GM19240 (cell line): ENCODE data around the gene MRPL18.
"Not testable (repeated sequence)": the region's sequence is repeated elsewhere in the genome, so short reads cannot be mapped to it uniquely, and the experiment has no call there.

Source experiments
- DNase-seq: peaks from one replicate; pipeline ENCODE4 v3.0.0; 2011; ENCODE audit warnings: low spot score; ENCODE audit not compliant: insufficient read length

MRPL18 gene

DNA sequence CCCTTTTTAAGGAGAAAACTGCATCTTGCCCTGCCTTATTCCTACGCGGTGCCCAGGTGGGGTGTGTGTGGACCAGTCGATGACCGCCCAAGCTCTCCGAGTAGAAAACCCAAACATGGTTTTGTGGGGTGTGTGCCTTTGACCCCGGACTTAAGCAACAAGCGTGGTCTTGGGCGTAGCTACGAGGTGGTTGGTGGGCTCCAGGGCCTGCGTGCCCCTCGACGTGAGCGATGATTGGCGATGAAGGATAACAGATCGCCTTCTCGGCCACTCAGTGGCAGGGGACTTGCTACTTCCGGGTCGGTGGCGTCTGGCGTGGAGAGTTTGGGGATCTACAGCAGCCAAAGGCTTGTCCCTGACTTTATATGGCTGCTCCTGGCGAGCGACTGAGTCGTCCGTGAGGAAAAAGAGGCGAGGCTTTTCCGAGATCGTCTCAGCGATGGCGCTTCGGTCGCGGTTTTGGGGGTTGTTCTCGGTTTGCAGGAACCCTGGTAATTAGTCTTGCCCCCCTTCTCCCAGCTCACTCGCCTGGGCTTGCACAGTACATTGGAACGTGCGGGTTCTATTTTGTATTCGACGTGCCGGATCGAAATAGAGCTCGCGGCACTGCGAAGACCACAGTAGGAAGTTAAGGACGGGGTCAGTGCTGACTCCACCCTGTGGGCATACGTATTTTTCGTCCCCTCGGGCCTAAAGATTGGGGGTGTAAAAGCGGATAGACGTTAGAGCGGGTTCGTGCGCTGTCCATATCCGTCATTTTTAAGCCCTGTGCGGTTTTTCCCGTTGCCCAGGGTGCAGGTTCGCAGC is at the start of gene MRPL18:
MRPL18 (plus strand) TSS at position 319 of the 807 bp plus-strand sequence; CDS start at position 440, 121 bp downstream.
- DNase-seq: peak; percentile 67

DNA sequence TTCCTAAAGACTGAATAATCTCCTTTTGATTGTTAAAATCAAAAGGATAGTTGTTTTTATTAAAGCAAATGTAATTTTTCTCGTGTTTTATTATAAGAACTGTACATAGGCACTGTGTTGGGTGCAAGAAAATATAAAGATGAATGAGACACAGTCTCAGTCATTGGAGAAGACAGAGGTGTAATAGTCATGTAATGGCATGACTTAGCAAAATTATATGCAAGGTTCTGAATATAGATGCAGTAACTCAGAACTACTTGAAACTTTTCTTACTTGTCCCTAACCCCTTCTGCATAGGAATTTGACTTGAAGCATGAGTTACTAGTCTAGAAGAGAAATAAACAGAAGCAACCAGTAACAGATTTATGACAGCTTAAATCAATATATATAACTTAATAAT is 48.1 kb upstream of the MRPL18 start:
- DNase-seq: no peak

DNA sequence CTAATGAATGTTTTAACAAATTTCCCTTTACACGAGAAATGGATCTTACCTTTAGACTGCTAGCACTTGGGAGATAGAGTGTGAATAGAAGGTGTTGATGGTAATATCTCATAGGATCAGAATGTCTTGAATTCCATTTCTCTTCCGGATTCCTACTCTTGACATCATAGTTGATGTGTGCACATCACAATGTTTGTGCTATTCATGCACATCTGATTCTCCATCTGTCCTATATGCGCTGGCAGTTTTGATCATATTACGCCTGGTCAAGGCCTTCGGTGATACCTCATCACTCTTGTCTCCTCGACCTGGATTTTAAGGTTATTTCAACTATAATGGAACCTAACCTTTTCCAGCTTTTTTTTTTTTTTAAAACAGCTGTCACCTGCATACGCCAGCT is 45.2 kb upstream of the MRPL18 start:
- DNase-seq: no peak

DNA sequence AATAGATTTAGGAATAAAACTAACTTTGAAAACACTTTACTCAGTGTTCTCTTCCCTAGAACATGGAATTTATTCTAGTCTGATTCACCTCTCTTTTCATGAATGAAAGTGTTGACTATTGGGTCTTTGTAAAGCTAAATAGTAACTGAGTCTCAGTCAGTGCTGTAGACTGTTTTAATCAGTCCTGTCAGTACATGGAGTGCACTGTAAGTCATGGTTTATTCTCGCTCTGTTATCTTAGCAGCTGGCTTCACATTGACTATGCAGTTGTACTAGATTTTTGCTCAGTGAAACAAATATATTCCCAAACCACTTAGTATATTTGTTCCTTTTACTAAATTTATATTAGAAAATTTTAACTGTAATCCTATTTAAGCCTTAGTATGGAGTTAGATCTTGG is 43.5 kb upstream of the MRPL18 start:
- no peak for DNase-seq

DNA sequence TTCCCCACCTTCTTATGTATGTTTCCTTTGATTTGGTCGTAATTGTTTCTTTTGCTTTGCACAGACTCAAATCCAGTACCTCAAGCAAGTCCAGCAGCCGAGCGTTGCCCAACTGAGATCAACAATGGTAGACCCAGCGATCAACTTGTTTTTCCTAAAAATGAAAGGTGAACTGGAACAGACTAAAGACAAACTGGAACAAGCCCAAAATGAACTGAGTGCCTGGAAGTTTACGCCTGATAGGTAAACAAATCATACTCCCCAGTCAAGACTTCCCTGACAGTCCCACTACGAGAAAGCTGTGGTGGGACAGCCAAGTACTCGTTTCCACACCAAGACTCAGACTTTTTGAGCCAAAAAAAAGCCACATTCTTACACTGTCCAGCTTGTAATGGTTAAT is 42.1 kb upstream of the MRPL18 start:
- not testable (repeated sequence) for DNase-seq

DNA sequence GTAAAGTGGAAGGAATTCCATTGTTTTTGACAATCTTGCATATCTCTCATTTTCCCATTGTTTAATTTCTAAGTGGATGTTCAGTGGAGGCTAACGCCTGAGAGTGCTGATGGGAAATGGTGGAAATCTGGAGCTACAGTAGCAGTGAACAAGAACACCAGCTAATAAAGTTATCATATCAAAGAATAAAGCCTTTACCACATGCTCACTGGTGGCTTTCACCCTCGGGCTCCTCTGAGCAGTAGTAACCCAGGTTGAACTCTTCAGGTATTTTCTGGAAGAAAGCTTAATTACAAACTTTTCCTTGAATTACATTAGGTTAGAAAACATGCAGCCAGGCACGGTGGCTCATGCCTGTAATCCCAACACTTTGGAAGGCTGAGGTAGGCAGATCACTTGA is 38.8 kb upstream of the MRPL18 start:
- DNase-seq: no peak

DNA sequence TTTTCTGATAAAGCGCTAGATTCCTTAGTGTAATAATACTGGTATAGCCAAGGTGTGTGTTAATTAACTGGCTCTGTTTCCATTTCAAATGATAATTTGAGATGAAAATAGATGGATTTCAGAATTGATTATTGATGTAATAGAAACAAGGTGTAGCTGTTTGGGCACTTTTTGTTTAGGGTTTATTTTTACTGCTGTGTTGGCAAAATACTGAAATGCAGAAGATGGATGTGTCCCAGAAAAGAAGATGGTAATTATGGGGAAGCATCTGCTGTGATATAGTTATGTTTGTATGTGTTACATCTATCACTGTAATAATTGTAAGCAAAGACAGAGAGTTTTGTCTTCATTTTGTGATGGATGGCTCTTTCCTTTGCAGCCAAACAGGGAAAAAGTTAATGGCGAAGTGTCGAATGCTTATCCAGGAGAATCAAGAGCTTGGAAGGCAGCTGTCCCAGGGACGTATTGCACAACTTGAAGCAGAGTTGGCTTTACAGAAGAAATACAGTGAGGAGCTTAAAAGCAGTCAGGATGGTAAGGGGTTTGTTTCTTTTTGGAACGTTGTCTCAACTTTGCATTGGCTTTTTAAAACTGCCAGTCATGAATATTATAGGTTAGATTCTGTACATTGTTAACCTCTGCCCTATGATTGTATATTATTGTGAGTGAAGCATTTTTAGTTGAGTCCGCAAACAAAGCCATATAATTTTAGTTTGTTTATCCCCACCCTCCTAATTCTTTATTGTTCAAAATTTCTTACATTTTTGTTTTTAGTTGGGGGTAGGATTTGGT is 37.0 kb upstream of the MRPL18 start:
- DNase-seq: no peak

DNA sequence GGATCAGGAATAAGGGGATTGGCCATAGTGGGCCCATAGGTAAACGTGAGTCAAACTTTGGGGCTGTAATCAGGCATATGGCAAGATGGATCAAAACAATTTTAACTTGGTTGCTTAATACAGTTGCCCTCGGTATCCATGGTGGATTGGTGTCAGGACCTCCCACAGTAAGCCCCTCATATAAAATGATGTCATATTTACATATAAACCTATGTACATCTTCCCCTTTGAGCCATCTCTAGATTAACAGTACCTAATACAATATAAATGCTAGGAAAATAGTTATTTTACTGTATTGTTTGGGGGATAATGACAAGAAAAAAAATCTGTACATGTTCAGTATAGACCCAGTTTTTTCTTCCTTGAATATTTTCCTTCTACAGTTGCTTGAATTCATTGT is 35.9 kb upstream of the MRPL18 start:
- no peak for DNase-seq

DNA sequence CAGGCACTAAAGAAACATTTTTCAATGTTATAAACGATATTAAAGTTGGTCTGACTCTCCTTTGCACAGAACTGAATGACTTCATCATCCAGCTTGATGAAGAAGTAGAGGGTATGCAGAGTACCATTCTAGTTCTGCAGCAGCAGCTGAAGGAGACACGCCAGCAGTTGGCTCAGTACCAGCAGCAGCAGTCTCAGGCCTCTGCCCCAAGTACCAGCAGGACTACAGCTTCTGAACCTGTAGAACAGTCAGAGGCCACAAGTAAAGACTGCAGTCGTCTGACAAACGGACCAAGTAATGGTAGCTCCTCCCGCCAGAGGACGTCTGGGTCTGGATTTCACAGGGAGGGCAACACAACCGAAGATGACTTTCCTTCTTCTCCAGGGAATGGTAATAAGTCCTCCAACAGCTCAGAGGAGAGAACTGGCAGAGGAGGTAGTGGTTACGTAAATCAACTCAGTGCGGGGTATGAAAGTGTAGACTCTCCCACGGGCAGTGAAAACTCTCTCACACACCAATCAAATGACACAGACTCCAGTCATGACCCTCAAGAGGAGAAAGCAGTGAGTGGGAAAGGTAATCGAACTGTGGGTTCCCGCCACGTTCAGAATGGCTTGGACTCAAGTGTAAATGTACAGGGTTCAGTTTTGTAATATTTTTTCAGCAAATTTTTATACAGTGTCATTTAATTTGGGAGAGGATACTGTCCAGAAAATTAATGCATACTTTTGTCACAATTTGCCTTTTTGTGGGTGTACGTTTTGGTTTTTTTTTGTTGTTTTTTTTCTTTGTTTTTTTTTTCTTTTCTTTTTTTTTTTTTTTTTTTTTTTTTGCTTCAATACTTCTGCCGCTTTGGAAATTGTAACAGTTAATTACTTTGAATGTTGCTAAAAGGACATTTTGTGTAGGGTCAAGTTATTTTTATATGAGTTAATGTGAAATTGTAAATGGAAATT is 35.0 kb upstream of the MRPL18 start:
- no peak for DNase-seq

DNA sequence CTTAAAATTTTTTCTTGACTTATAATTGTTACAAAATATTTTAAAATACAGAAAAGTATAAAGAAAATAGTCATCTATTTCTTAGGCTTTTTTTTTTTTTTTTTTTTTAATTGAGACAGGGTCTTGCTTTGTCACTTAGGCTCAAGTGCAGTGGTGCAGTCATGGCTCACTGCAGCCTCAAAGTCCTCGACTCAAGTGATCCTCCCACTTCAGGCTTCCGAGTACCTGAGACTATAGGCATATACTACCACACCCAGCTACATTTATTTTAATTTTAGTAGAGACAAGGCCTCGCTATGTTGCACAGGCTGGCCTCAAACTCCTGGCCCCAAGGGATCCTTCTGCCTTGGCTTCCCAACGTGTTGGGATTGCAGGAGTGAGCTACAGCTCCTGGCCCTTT is 33.8 kb upstream of the MRPL18 start:
- DNase-seq: no peak

DNA sequence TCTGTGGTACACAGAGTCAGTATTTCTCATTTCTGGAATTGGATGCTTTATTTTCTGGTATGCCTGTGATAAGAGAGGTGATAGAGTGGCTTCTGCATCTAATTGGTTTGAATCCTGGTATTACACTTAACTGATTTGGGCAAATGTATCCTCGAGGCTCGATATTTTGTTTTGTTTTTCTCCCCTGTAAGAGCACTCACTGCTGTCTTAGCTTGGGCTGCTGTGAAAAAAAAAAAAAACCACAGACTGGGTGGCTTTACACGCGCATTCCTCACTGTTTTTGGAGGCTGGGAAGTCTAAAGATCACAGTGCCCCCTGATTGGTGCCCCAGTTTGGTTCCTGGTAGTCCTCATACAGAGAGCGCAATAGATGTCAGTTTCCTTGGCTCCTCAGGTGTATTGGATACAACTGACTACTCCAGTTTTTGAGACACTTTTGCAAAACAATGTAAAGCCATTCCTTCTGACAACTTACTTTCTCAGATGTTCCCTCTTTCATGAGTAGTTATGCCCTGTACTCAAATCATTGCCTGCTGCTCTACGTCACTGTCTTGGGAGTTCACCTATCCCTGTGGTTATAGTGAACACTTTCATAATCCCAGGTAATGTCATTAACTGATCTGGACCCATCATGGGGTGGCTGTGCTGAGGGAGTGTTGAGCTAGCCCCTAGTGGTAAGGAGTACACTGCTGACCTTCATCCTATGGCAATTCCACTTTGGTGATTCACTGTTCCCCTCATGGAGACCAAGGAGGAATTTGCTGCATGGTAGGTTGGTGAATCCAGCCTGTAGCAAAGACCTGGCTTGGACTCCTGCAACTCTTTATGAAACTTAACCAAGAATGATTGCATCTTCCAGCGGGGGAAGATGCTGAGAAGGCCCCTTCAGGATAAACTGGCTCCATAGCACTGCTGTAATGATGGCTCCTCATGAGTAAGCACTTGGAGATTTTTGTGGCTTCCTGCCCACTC is 32.0 kb upstream of the MRPL18 start:
- no peak for DNase-seq

DNA sequence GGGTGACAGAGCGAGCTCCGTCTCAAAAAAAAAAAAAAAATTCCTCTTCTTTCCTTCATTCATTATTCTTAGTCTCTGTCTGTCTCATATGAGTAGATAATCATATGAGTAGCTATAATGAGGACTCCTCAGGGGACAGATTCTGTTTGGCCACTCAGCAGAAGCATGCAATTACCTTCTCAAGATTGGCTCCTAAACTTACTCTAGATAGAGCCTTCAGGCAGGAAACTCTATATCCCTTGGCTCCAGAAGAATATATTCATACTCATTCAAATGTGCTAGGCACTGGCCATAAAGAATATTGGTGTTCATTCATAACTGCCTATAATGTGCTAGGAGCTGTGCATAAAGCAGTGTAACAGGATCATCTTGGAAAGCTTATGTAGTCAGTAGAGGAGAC is 30.6 kb upstream of the MRPL18 start:
- DNase-seq: no peak

DNA sequence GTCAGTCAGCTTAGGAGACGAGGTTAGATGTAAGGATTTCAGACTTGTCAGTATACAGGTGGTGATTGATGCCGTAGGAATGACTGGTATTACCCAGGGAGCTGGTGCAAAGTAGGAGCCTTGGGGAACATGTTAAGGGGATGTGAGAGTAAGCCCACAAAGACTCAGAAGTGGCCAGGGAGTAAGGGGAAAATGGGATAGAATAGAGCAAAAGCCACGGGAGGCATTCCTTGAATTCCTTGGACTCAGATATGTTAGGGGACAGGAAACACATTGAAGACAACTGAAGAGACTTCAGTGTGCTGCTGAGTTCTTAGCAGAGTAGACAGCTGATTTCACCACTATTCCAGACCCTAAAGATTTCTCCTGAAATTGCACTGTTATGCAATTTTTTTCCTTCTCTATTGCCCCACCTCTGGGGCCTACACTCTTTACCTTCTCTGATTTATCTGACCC is 29.6 kb upstream of the MRPL18 start:
- no peak for DNase-seq

DNA sequence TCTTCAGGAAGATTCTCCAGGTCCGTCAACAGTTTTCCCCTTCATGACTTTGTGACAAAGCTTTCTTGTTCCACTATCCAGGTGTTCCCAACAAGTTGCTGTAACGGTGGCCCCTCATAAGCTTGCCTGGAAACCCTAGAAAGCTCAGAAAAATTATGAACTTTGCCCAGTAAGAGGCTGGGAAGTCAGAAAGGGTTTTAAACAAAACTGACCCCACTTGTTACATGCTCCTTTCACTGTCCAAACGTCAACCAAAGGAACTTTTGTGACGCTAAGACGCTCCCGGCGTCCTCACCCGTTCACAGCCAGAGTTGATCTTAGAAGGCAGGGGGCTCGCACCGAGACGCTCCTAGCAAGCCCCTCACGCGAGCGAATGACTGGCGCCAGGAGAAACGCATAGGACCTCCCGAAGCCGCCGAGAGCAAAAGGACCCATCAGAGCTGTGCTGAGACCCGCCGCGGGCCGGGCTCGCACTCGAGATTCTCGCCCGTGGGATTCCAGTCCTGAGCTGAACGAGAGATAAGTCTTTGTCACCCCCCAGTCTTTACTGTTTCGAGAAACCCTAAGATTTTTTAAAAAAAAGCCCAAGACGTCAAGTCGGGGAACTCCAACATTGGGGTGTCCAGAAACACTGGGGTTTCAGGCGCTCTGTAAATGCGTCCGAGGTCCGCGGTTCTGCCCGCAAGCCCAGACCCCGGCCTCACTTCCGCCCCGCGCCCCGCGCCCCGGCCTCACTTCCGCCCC is 29.0 kb upstream of the MRPL18 start:
- DNase-seq: no peak

DNA sequence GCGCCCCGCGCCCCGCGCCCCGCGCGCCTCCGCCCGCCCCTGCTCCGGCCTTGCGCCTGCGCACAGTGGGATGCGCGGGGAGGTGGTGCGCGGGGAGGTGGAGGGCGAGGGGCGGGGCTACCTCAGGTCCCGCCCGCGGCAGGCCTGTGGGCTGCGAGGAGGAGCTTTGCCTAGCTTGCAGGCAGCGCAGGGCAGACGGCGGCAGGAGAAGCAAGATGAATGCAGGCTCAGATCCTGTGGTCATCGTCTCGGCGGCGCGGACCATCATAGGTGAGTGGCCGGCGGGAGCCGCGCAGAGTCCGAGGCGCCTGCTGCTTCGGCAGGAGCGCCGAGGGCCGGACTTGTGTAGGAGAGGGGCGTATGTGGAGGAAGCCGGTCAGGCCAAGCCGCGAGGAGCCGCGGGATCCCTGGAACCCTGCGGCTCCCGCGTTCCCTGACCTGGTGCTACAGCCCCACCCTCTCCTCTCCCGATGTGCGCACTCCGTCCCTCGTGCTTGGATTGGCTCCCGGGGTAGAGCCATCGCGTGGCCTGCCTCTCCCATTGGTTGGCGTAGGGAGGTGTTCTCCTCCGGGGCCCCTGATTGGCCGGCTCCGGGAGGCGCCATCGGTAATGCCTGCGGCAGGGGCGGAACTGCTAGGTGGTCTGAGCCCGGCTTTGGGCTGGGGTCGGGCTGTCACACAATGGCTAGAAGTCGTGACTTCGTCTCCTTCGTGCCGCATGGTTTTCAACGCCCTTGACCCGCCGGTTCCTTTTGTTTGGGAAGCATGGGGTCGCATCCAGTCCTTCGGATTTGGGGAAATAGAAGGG is 28.2 kb upstream of the MRPL18 start, which contains the start of gene ACAT2:
ACAT2 (plus strand) TSS at position 173 of the 808 bp plus-strand sequence; CDS start at position 216, 43 bp downstream.
- peak; percentile 94 for DNase-seq

DNA sequence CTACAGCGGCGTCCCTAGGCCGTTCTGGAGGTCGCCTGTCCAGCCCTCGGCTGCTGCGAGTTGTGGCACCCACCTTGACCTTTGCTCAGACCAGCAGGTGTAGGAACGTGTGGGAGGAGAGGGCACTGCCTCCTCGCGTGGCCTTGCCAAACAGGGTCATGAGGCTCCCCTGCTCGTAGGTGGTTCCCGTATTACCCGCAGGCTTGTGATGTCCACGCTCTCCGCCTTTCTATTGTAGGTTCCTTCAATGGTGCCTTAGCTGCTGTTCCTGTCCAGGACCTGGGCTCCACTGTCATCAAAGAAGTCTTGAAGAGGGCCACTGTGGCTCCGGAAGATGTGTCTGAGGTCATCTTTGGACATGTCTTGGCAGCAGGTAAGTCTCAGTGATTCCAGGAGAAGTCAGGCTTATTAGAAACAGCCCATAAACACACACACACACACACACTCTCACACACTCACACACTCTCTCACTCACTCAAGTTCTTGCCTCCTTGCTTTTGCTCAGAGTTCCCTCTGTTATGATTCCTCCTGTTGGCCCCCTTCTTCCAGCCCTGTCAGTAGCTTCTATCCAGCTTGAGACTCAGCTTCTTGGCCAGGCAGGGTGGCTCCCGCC is 27.5 kb upstream of the MRPL18 start:
- no peak for DNase-seq

DNA sequence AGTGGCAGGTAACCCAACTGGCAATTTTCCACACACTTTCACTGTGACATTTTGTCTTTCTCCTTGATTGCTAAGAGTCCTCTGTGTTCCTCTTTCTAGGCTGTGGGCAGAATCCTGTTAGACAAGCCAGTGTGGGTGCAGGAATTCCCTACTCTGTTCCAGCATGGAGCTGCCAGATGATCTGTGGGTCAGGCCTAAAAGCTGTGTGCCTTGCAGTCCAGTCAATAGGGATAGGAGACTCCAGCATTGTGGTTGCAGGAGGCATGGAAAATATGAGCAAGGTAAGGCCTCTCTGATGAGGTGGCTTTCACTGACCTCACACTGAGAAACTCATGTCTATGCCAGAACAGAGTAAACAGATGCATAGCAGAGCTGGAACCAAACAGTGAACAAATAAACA is 23.4 kb upstream of the MRPL18 start:
- DNase-seq: no peak

DNA sequence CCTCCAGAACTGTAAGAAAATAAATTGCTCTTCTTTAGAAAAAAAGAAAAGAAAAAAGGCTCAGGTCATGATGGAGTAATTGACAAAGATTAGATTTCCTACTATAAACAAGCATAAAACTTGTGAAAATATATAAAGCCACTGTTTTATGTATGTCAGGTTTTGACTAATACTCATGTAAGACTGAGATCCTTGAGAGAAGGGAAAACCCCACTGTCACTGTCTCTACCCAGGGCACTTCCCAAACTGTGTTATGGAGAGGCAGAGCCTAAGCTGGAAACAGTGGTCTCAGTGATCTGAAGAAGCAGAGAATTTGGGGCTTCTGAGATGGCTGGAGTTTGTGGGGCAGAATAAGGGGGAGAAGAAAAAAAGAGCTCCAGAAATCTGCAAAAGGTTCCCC is 20.8 kb upstream of the MRPL18 start:
- DNase-seq: no peak
